NCI-H510A treated with DMSO at 0.1 percent for 48 hours (cell line): ENCODE data around the gene FLNA.
"Not testable (repeated sequence)": the region's sequence is repeated elsewhere in the genome, so short reads cannot be mapped to it uniquely, and the experiment has no call there.

Experiments used
- DNase-seq: peaks from one replicate; lab custom pipeline; 2025; lab: John Stamatoyannopoulos, UW

The FLNA gene

DNA sequence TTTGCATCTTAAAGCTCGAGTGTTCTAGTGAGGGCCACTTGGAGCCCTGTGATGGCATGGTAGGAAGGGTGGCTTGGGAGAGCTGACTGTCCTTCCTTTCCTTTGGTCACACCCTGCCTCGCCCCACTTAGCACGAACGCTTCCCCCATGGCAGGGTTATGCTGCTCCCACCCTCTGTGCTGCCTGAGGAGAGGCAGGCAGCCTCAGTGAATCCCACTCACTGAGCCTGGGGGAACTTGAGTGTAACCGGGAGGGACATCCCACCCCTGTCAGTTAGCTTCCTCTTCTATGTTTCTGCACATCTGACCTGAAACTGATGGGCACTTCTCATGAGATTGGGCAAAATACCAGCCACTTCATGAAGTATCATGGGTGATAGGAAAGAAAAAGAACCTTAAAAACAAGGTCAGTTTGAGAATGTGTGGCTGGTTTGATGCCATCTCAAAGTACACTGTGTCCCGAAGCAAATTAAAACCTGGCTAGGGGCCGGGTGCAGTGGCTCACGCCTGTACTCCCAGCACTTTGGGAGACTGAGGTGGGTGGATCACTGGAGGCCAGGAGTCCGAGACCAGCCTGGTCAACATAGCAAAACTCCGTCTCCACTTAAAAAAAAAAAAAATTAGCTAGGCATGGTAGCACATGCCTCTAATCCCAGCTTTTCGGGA, 68.8 kb downstream of the FLNA start:
- DNase-seq = no peak

- DNase-seq = no peak
These were observed 69.6 kb downstream of the FLNA start for GRCh38 chrX:154304846-154305245.

- DNase-seq = no peak
These were observed 71.0 kb downstream of the FLNA start for GRCh38 chrX:154303476-154303875.

- not testable (repeated sequence) for DNase-seq
These were observed 71.4 kb downstream of the FLNA start for GRCh38 chrX:154302998-154303397.

- DNase-seq = no peak
These were observed 73.6 kb downstream of the FLNA start for GRCh38 chrX:154300816-154301215.
